Sigmoid colon (tissue), 7 donors: ENCODE results near the gene F11. TPM values are rescaled to one million over a fixed set of nuclear protein-coding genes. Genes with fewer than 3 reads are reported as not detected.

Experiments used
- DNase-seq: peaks from one replicate; pipeline ENCODE4 v3.0.0-alpha.2; 2019
- H3K27ac ChIP-seq, 4 donors: fragments of 200-600 bp; sonication (generic); one replicate each; pipeline ENCODE4 v1.5.1; 2016 to 2019; ENCODE audit warnings: mild to moderate bottlenecking in 1 of 4
- H3K27me3 ChIP-seq, 3 donors: fragments of 200-600 bp; sonication (generic); one replicate each; pipeline ENCODE4 v1.5.1; 2019; ENCODE audit warnings: mild to moderate bottlenecking in 1 of 3
- H3K36me3 ChIP-seq, 4 donors: fragments of 200-600 bp; sonication (generic); one replicate each; pipeline ENCODE4 v1.5.1; 2016 to 2019
- H3K4me1 ChIP-seq, 4 donors: fragments of 200-600 bp; sonication (generic); one replicate each; pipeline ENCODE4 v1.5.1; 2017 to 2019
- H3K4me3 ChIP-seq, 4 donors: fragments of 200-600 bp; sonication (generic); one replicate each; pipeline ENCODE4 v1.5.1; 2017 to 2019; ENCODE audit warnings: mild to moderate bottlenecking in 2 of 4, moderate library complexity in 1 of 4
- H3K9me3 ChIP-seq, 4 donors: fragments of 200-600 bp in 3 of 4; sonication (generic) in 3 of 4; one replicate each; pipeline versions ENCODE4 v1.5.1 to v1.6.1; 2013 to 2019
- EP300 ChIP-seq, 4 donors: sonication (generic); formaldehyde crosslinking; IDR thresholded peaks; one replicate each; pipeline ENCODE4 v1.6.1; 2017; ENCODE audit warnings: antibody characterized with exemption in 4 of 4
- POLR2A ChIP-seq, 2 donors: fragments of 450-650 bp; IDR thresholded peaks; one replicate each; pipeline ENCODE4 v1.6.1; 2016; ENCODE audit warnings: antibody characterized with exemption in 2 of 2, mild to moderate bottlenecking in 2 of 2, moderate library complexity in 2 of 2
- POLR2AphosphoS5 ChIP-seq, 4 donors: sonication (generic); formaldehyde crosslinking; IDR thresholded peaks; one replicate each; pipeline ENCODE4 v1.6.1; 2017; ENCODE audit warnings: antibody characterized with exemption in 4 of 4
- WGBS, 2 donors: extraction: QIAGEN DNeasy Blood & Tissue Kit; methylation state at CpG; one replicate each; pipeline ENCODE4 v1.1.7; 2013; 5-methylcytosine and 5-hydroxymethylcytosine counted together
- intact Hi-C: fragments of 100-400 bp; cut with DNase I; formaldehyde crosslinking; loops from one replicate; pipeline ENCODE4 v1.15.1; 2023
- polyA plus RNA-seq, 3 donors: library from polyadenylated mRNA; stranded (reverse); fragments of 200-250 nt; gene quantifications; one replicate each; pipeline ENCODE4 v1.2.3, GENCODE V29; 2013
- total RNA-seq, 4 donors: library from RNA; depleted of rRNA; stranded (reverse); fragments of >200 nt; gene quantifications; one replicate each; pipeline ENCODE4 v1.1.0, GENCODE V29; 2016
- TF ChIP-seq, protein P1 (sequence below), 4 experiments: fragments of 450-650 bp in 3 of 4; fragments of 200-600 bp in 1 of 4; IDR thresholded peaks; one replicate each; pipeline ENCODE4 v1.5.1; 2016 to 2019; ENCODE audit warnings: antibody characterized with exemption in 4 of 4, mild to moderate bottlenecking in 3 of 4, moderate library complexity in 2 of 4
- donor health status: healthy with polysubstance abuse.
- donor health status: Bipolar disorder and iron deficiency.
- donor health status: healthy.

The F11 gene
- total and polyA plus RNA-seq, 7 donors = 0.14 to 0.54 TPM; not detected in 5

- Histone ChIP-seq H3K36me3 (no peaks in the 10 kb centered on the region), H3K9me3 (no peaks in the 10 kb centered on the region), H3K4me1 (no peaks in the 10 kb centered on the region), H3K27ac (no peak overlapping the region), H3K27me3 (no peaks in the 10 kb centered on the region), H3K4me3 (no peak overlapping the region)
- no peak for DNase-seq
- intact Hi-C loops = no loop called here
- no peak for TF ChIP-seq EP300 (IDR thresholded peaks at IDR 0.05)
- TF ChIP-seq, protein P1, sequence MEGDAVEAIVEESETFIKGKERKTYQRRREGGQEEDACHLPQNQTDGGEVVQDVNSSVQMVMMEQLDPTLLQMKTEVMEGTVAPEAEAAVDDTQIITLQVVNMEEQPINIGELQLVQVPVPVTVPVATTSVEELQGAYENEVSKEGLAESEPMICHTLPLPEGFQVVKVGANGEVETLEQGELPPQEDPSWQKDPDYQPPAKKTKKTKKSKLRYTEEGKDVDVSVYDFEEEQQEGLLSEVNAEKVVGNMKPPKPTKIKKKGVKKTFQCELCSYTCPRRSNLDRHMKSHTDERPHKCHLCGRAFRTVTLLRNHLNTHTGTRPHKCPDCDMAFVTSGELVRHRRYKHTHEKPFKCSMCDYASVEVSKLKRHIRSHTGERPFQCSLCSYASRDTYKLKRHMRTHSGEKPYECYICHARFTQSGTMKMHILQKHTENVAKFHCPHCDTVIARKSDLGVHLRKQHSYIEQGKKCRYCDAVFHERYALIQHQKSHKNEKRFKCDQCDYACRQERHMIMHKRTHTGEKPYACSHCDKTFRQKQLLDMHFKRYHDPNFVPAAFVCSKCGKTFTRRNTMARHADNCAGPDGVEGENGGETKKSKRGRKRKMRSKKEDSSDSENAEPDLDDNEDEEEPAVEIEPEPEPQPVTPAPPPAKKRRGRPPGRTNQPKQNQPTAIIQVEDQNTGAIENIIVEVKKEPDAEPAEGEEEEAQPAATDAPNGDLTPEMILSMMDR (IDR thresholded peaks at IDR 0.05) = no peak
- TF ChIP-seq POLR2AphosphoS5 (IDR thresholded peaks at IDR 0.05) = no peak
- no peak for TF ChIP-seq POLR2A (IDR thresholded peaks at IDR 0.05)
- 10 to 41% methylated on average over 3 of the region's 3 CpGs for WGBS, 2 donors
Observed at GRCh38 chr4:186326391-186326790, 60.4 kb downstream of the F11 start.

DNA sequence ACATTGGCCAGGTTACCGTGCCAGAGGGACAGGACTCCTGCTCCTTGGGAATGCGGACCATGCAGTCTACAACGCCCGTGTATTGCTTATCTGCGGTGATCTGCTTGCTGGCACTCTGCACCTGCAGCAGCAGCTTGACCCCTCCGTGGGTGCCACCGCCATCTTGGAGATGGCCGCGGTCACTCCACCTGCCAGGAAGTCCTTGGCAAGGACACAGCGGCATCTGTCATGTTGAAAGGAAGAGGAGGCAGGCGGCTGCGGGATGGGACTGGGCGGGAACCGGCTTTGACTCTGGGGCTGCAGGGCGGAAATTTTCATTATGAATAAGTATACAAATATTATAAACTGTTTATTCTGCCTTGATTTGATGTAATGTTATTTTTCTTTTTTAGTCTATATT, 63.4 kb downstream of the F11 start:
- H3K4me3 ChIP-seq = no peak overlapping the region
- intact Hi-C loops = no loop called here
- DNase-seq = no peak
- H3K9me3 ChIP-seq = peaks cover 0 to 7% (median 1%) of the 10 kb centered on the region in 4 donors
- WGBS, 2 donors = 97% methylated on average over 15 of the region's 15 CpGs
- H3K36me3 ChIP-seq = no peaks in the 10 kb centered on the region
- no peak for TF ChIP-seq POLR2A (IDR thresholded peaks at IDR 0.05)
- TF ChIP-seq, protein P1 (IDR thresholded peaks at IDR 0.05) = no peak
- TF ChIP-seq EP300 (IDR thresholded peaks at IDR 0.05) = no peak
- no peak for TF ChIP-seq POLR2AphosphoS5 (IDR thresholded peaks at IDR 0.05)
- no peaks in the 10 kb centered on the region for H3K27me3 ChIP-seq
- H3K27ac ChIP-seq = no peak overlapping the region
- H3K4me1 ChIP-seq = no peaks in the 10 kb centered on the region

- intact Hi-C loops = no loop called here
- WGBS, 2 donors = 93 to 98% methylated on average over 3 of the region's 3 CpGs
- Histone ChIP-seq H3K4me3 (no peak overlapping the region), H3K4me1 (no peaks in the 10 kb centered on the region), H3K36me3 (no peaks in the 10 kb centered on the region), H3K27me3 (no peaks in the 10 kb centered on the region), H3K27ac (no peak overlapping the region), H3K9me3 (peaks cover 0 to 7% (median 1%) of the 10 kb centered on the region in 4 donors)
- DNase-seq = no peak
- no peak for TF ChIP-seq POLR2A (IDR thresholded peaks at IDR 0.05)
- TF ChIP-seq EP300 (IDR thresholded peaks at IDR 0.05) = no peak
- no peak for TF ChIP-seq POLR2AphosphoS5 (IDR thresholded peaks at IDR 0.05)
- TF ChIP-seq, protein P1 (IDR thresholded peaks at IDR 0.05) = no peak
Observed at GRCh38 chr4:186330368-186330767, 64.4 kb downstream of the F11 start.

- Histone ChIP-seq H3K27me3 (no peaks in the 10 kb centered on the region), H3K9me3 (peaks cover 0 to 7% (median 1%) of the 10 kb centered on the region in 4 donors), H3K36me3 (no peaks in the 10 kb centered on the region), H3K4me3 (no peak overlapping the region), H3K27ac (no peak overlapping the region), H3K4me1 (no peaks in the 10 kb centered on the region)
- 61 to 70% methylated on average over 1 of the region's 1 CpG for WGBS, 2 donors
- intact Hi-C loops = no loop called here
- no peak for TF ChIP-seq EP300 (IDR thresholded peaks at IDR 0.05)
- no peak for TF ChIP-seq POLR2AphosphoS5 (IDR thresholded peaks at IDR 0.05)
- no peak for TF ChIP-seq POLR2A (IDR thresholded peaks at IDR 0.05)
- TF ChIP-seq, protein P1 (IDR thresholded peaks at IDR 0.05) = no peak
- DNase-seq = no peak
Observed at GRCh38 chr4:186335793-186336192, 69.8 kb downstream of the F11 start.

Other genes starting within 250 kb of the F11 start
- 1 to 10 TPM; 3.0 to 8.2 (median 5.0) TPM for gene TLR3, start 197.0 kb upstream of the F11 start, total RNA-seq
- 1 to 10 TPM; 1.8 to 5.2 (median 2.4) TPM for gene TLR3, start 197.0 kb upstream of the F11 start, polyA plus RNA-seq
- gene FAM149A, start 161.5 kb upstream of the F11 start, total RNA-seq = 10 to 100 TPM; 14.6 to 26.0 (median 21.0) TPM
- gene FAM149A, start 161.5 kb upstream of the F11 start, polyA plus RNA-seq = 1 to 10 TPM; 2.8 to 8.4 (median 4.6) TPM
- gene CYP4V2, start 74.6 kb upstream of the F11 start, total RNA-seq = 10 to 100 TPM; 30.0 to 75.3 (median 34.7) TPM
- 10 to 100 TPM in 1 of 3 donors, 1 to 10 TPM in 2; 7.2 to 20.9 (median 8.4) TPM for gene CYP4V2, start 74.6 kb upstream of the F11 start, polyA plus RNA-seq
- 1 to 10 TPM in 2 of 4 donors, under 1 TPM in 2; 0.36 to 3.9 (median 1.4) TPM for gene KLKB1, start 38.7 kb upstream of the F11 start, total RNA-seq
- gene KLKB1, start 38.7 kb upstream of the F11 start, polyA plus RNA-seq = 1 to 10 TPM in 1 of 3 donors, under 1 TPM in 2; 0.46 to 1.3 (median 0.60) TPM